B cell (primary cell): Measurements from ENCODE around the gene PMPCA. TPM values are rescaled to one million over a fixed set of nuclear protein-coding genes. Genes with fewer than 3 reads are reported as not detected.

Source experiments
- ATAC-seq: fragments of 200-7000 bp; cut with Tn5 transposase; one replicate; pipeline ENCODE4 v1.10.0; 2021; ENCODE audit warnings: low read depth, mild to moderate bottlenecking, moderate number of reproducible peaks, moderate library complexity
- CTCF ChIA-PET: fragments of 350-600 bp; sonication (Branson Sonifier 250); formaldehyde crosslinking; loops from one replicate; lab custom pipeline; 2021; ENCODE audit warnings: antibody characterized with exemption, inconsistent platforms; lab: Charles Lee
- POLR2A ChIA-PET: fragments of 350-600 bp; sonication (Branson Sonifier 250); formaldehyde crosslinking; loops from one replicate; lab custom pipeline; 2021; ENCODE audit warnings: antibody characterized with exemption; lab: Charles Lee
- DNase-seq: peaks from one replicate; pipeline ENCODE4 v3.0.0; 2013
- H2AFZ ChIP-seq: 2 replicates; pipeline ENCODE4 v1.6.1; 2012; ENCODE audit warnings: mild to moderate bottlenecking, low read depth, low read length; ENCODE audit not compliant: insufficient read depth, poor library complexity, severe bottlenecking
- H3K27ac ChIP-seq, 2 donors: 1 replicate in 1 of 2; 2 replicates in 1 of 2; pipeline ENCODE4 v1.5.1; 2012 to 2013; ENCODE audit warnings: low read length in 2 of 2, mild to moderate bottlenecking in 2 of 2, moderate library complexity in 1 of 2
- H3K27me3 ChIP-seq, 4 experiments: fragments of 200-600 bp in 1 of 4; sonication (generic) in 1 of 4; replicated peaks in 1 of 4; 1 replicate in 2 of 4; 2 replicates in 2 of 4; pipeline versions ENCODE4 v1.6.1 to v1.7.0; 2013 to 2016; ENCODE audit warnings: low read length in 3 of 4, mild to moderate bottlenecking in 2 of 4, mixed read lengths in 1 of 4, moderate library complexity in 1 of 4; ENCODE audit not compliant: insufficient read depth in 4 of 4, control insufficient read depth in 3 of 4; ENCODE audit errors: control extremely low read depth in 1 of 4
- H3K36me3 ChIP-seq, 2 experiments: replicated peaks in 1 of 2; 1 replicate in 1 of 2; 2 replicates in 1 of 2; pipeline versions ENCODE4 v1.6.1 to v1.7.1; 2013; ENCODE audit warnings: low read length in 1 of 2; ENCODE audit not compliant: insufficient read depth in 2 of 2, control insufficient read depth in 1 of 2; ENCODE audit errors: control extremely low read depth in 1 of 2, extremely low read depth in 1 of 2
- H3K4me1 ChIP-seq, 2 donors: fragments of 200-600 bp in 1 of 2; sonication (generic) in 1 of 2; 1 replicate in 1 of 2; 2 replicates in 1 of 2; pipeline versions ENCODE4 v1.5.1 to v1.6.1; 2013 to 2017; ENCODE audit warnings: low read length in 2 of 2; ENCODE audit not compliant: control insufficient read depth in 2 of 2, insufficient read depth in 2 of 2
- H3K4me2 ChIP-seq: replicated peaks from 2 replicates; pipeline ENCODE3; 2012; ENCODE audit warnings: mild to moderate bottlenecking, low read depth, low read length; ENCODE audit not compliant: poor library complexity, severe bottlenecking
- H3K4me3 ChIP-seq, 5 experiments: fragments of 200-600 bp in 1 of 5; sonication (generic) in 1 of 5; 1 replicate in 3 of 5; 2 replicates in 2 of 5; pipeline versions ENCODE4 v1.5.1 to v1.7.0; 2011 to 2016; ENCODE audit warnings: low read length in 4 of 5, mild to moderate bottlenecking in 4 of 5, low read depth in 2 of 5, control low read depth in 1 of 5, moderate library complexity in 1 of 5; ENCODE audit not compliant: insufficient read depth in 1 of 5; ENCODE audit errors: control extremely low read depth in 1 of 5, extremely low read depth in 1 of 5
- H3K79me2 ChIP-seq: fragments of 200-600 bp; sonication (generic); one replicate; pipeline ENCODE4 v1.6.0; 2016; ENCODE audit warnings: low read length; ENCODE audit not compliant: control insufficient read depth, insufficient read depth
- H3K9ac ChIP-seq: fragments of 200-600 bp; sonication (generic); 2 replicates; pipeline ENCODE4 v1.6.1; 2017; ENCODE audit warnings: mild to moderate bottlenecking, low read length, moderate library complexity
- H3K9me3 ChIP-seq, 3 donors: one replicate each; pipeline versions ENCODE4 v1.6.1 to v1.7.1; 2013; ENCODE audit warnings: low read length in 2 of 3; ENCODE audit not compliant: control insufficient read depth in 2 of 3, insufficient read depth in 1 of 3; ENCODE audit errors: control extremely low read depth in 1 of 3
- H4K20me1 ChIP-seq: 2 replicates; pipeline ENCODE4 v1.6.0; 2012; ENCODE audit warnings: mild to moderate bottlenecking, low read length; ENCODE audit not compliant: insufficient read depth, control insufficient read depth, poor library complexity, severe bottlenecking
- H3K27ac Mint-ChIP-seq: one replicate; pipeline ENCODE4 v1.8.0; 2021; ENCODE audit warnings: mixed read lengths
- H3K27me3 Mint-ChIP-seq: one replicate; pipeline ENCODE4 v1.8.0; 2021; ENCODE audit warnings: mixed read lengths
- H3K4me1 Mint-ChIP-seq: one replicate; pipeline ENCODE4 v1.8.0; 2021; ENCODE audit warnings: mixed read lengths
- H3K4me3 Mint-ChIP-seq: one replicate; pipeline ENCODE4 v1.8.0; 2021; ENCODE audit warnings: mixed read lengths
- H3K9me3 Mint-ChIP-seq: one replicate; pipeline ENCODE4 v1.8.0; 2022; ENCODE audit warnings: mixed read lengths; ENCODE audit not compliant: insufficient read depth
- CTCF ChIP-seq: fragments of 200-600 bp; IDR thresholded peaks from one replicate; pipeline ENCODE4 v1.8.0; 2022; ENCODE audit warnings: antibody characterized with exemption, mild to moderate bottlenecking
- EZH2 ChIP-seq: IDR thresholded peaks from 2 replicates; pipeline ENCODE4 v1.6.1; 2012; ENCODE audit warnings: borderline replicate concordance, low read depth, mild to moderate bottlenecking, moderate library complexity, low read length; ENCODE audit not compliant: insufficient read depth, poor library complexity, severe bottlenecking
- WGBS: methylation state at CpG from one replicate; pipeline ENCODE4 v1.1.5; 2013; ENCODE audit warnings: missing lambda C conversion rate; ENCODE audit not compliant: insufficient coverage; 5-methylcytosine and 5-hydroxymethylcytosine counted together
- intact Hi-C: fragments of 100-400 bp; cut with micrococcal nuclease; formaldehyde crosslinking; loops from one replicate; pipeline ENCODE4 v1.10.0; 2022
- polyA plus RNA-seq: library from polyadenylated mRNA; depleted of rRNA; stranded (reverse); fragments of >200 nt; gene quantifications from 2 replicates; pipeline ENCODE4 v1.2.3, GENCODE V29; 2012
- total RNA-seq, 2 donors: library from RNA; stranded (reverse); fragments of 120-200 nt in 1 of 2; gene quantifications; 1 replicate in 1 of 2; 2 replicates in 1 of 2; pipeline versions ENCODE4 v1.2.3 to v1.2.4, GENCODE V29; 2013 to 2022

The PMPCA gene
- total and polyA plus RNA-seq, 2 donors (not counting 1 experiment from before 2014, with no cell fraction given) = 64.4 to 72.2 TPM

- intact Hi-C loops = no loop called here
- H3K27me3 ChIP-seq = no peaks in the 10 kb centered on the region
- peaks cover 5 to 10% of the 10 kb centered on the region in 2 donors for H3K4me1 ChIP-seq
- WGBS = 91% methylated on average over 9 of the region's 9 CpGs
- CTCF ChIA-PET = no interaction called here
- Mint-ChIP-seq H3K4me1 (peaks cover 10% of the 10 kb centered on the region), H3K9me3 (no peaks in the 10 kb centered on the region), H3K27me3 (no peaks in the 10 kb centered on the region), H3K4me3 (no peak overlapping the region), H3K27ac (no peak overlapping the region)
- POLR2A ChIA-PET = interaction anchor here (0.6 kb wide), 1 partner anchor 265 kb away, joined by 3 read pairs; no protein-coding TSS in a partner anchor
- no peak overlapping the region for H2AFZ ChIP-seq
- no peak for ATAC-seq
- H4K20me1 ChIP-seq = peaks cover 11% of the 10 kb centered on the region
- no peak overlapping the region for H3K4me2 ChIP-seq
- peaks cover 0 to 10% (median 0%) of the 10 kb centered on the region in 3 donors for H3K9me3 ChIP-seq
- H3K27ac ChIP-seq = no peak overlapping the region
- H3K79me2 ChIP-seq = no peaks in the 10 kb centered on the region
- no peak for DNase-seq
- TF ChIP-seq EZH2 (no peak), CTCF (no peak)
- H3K4me3 ChIP-seq = no peak overlapping the region
- peaks cover 0 to 1% of the 10 kb centered on the region in 2 experiments for H3K36me3 ChIP-seq
- no peak overlapping the region for H3K9ac ChIP-seq
These were observed 43.6 kb upstream of the PMPCA start for GRCh38 chr9:136366826-136367225.

- Mint-ChIP-seq H3K4me1 (peaks cover 10% of the 10 kb centered on the region), H3K9me3 (no peaks in the 10 kb centered on the region), H3K27me3 (no peaks in the 10 kb centered on the region), H3K27ac (no peak overlapping the region), H3K4me3 (no peak overlapping the region)
- Histone ChIP-seq H3K4me3 (no peak overlapping the region), H4K20me1 (peaks cover 4% of the 10 kb centered on the region), H3K4me2 (no peak overlapping the region), H3K27me3 (no peaks in the 10 kb centered on the region), H3K27ac (no peak overlapping the region), H3K4me1 (peaks cover 9 to 15% of the 10 kb centered on the region in 2 donors), H3K9me3 (peaks cover 0 to 10% (median 0%) of the 10 kb centered on the region in 3 donors), H3K79me2 (no peaks in the 10 kb centered on the region), H3K36me3 (no peaks in the 10 kb centered on the region), H2AFZ (no peak overlapping the region), H3K9ac (no peak overlapping the region)
- ATAC-seq = no peak
- ChIA-PET CTCF (no interaction called here), POLR2A (no interaction called here)
- TF ChIP-seq CTCF (no peak), EZH2 (no peak)
- intact Hi-C loops = no loop called here
- DNase-seq = no peak
- 95% methylated on average over 40 of the region's 45 CpGs for WGBS
These were observed 42.9 kb upstream of the PMPCA start for GRCh38 chr9:136367296-136368145.
